Activated naive CD8-positive, alpha-beta T cell treated with anti-CD3 and anti-CD28 coated beads, Interleukin-2, amount 10 ng/mL, durations not matched to agents 7 days and 5 days (primary cell): ENCODE results near the gene NABP2. TPM values are rescaled to one million over a fixed set of nuclear protein-coding genes. Genes with fewer than 3 reads are reported as not detected.

ENCODE experiments used
- ATAC-seq: fragments of 150-1000 bp; cut with Tn5 transposase; one replicate; pipeline ENCODE4 v1.10.0; 2021; ENCODE audit warnings: low read depth, moderate library complexity
- POLR2A ChIA-PET: fragments of 350-600 bp; sonication (Branson Sonifier 250); formaldehyde crosslinking; loops from one replicate; lab custom pipeline; 2021; ENCODE audit warnings: antibody characterized with exemption; lab: Charles Lee
- DNase-seq: peaks from one replicate; pipeline ENCODE4 v3.0.0; 2021
- H3K27ac Mint-ChIP-seq: one replicate; pipeline ENCODE4 v1.8.0; 2022; ENCODE audit warnings: mild to moderate bottlenecking, mixed read lengths
- H3K27me3 Mint-ChIP-seq: one replicate; pipeline ENCODE4 v1.8.0; 2022; ENCODE audit warnings: mild to moderate bottlenecking, moderate library complexity, mixed read lengths
- H3K36me3 Mint-ChIP-seq: one replicate; pipeline ENCODE4 v1.8.0; 2021; ENCODE audit warnings: mild to moderate bottlenecking, mixed read lengths
- H3K4me1 Mint-ChIP-seq: one replicate; pipeline ENCODE4 v1.8.0; 2021; ENCODE audit warnings: mixed read lengths
- H3K4me3 Mint-ChIP-seq: one replicate; pipeline ENCODE4 v1.8.0; 2022; ENCODE audit warnings: mild to moderate bottlenecking, moderate library complexity, mixed read lengths
- H3K9me3 Mint-ChIP-seq: one replicate; pipeline ENCODE4 v1.8.0; 2021; ENCODE audit warnings: mixed read lengths
- total RNA-seq, 2 experiments: library from RNA; stranded (reverse); gene quantifications; one replicate each; pipeline ENCODE4 v1.2.3, GENCODE V29; 2021

Gene NABP2
- total RNA-seq, 2 experiments from 2014 or later = 43.4 to 47.1 TPM

DNA sequence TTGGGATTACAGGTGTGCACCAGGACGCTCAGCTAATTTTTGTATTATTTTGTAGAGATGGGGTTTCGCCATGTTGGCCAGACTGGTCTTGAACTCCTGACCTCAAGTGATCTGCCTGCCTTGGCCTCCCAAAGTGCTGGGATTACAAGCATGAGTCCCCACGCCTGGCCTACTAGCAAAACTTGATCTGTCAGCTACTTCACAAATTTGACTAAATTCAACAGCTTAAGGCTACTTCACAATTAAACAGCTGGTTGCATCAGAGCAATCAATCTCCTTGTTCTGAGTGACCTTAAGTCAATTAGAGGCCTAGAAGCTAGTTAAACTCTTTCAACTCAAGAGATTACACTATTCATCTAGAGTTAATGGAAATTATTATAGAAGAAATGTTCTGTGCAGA is 54.8 kb downstream of the NABP2 start:
- POLR2A ChIA-PET = interaction anchor here (1.6 kb wide), 2 partner anchors 12 to 20 kb away, joined by 3 read pairs; partner anchors contain the start of gene COQ10A
- no peak overlapping the region for H3K27ac Mint-ChIP-seq
- no peaks in the 10 kb centered on the region for H3K4me1 Mint-ChIP-seq

More for the DNA sequence above, 54.8 kb downstream of the NABP2 start:
- peaks cover 37% of the 10 kb centered on the region for H3K36me3 Mint-ChIP-seq
- H3K27me3 Mint-ChIP-seq = no peaks in the 10 kb centered on the region
- no peaks in the 10 kb centered on the region for H3K9me3 Mint-ChIP-seq
- no peak overlapping the region for H3K4me3 Mint-ChIP-seq
- ATAC-seq (no peak), DNase-seq (no peak)

Other genes starting within 250 kb of the NABP2 start
- gene SUOX, start 227.1 kb upstream of the NABP2 start, total RNA-seq = 10 to 100 TPM in 1 of 2 experiments, 1 to 10 TPM in 1; 8.1 to 11.4 TPM
- gene IKZF4, start 203.3 kb upstream of the NABP2 start, total RNA-seq = 10 to 100 TPM; 14.9 to 18.2 TPM
- 10 to 100 TPM; 39.1 to 42.6 TPM for gene RPS26, start 182.4 kb upstream of the NABP2 start, total RNA-seq
- gene ERBB3, start 144.2 kb upstream of the NABP2 start, total RNA-seq = 1 to 10 TPM; 7.1 to 8.1 TPM
- 100 to 1,000 TPM; 226 to 227 TPM for gene PA2G4, start 119.8 kb upstream of the NABP2 start, total RNA-seq
- gene RPL41, start 107.7 kb upstream of the NABP2 start, total RNA-seq = 1,000 to 10,000 TPM; 4,462 to 4,551 TPM
- gene ZC3H10, start 106.1 kb upstream of the NABP2 start, total RNA-seq = 10 to 100 TPM; 10.6 to 12.0 TPM
- 100 to 1,000 TPM; 251 TPM for gene ESYT1, start 96.1 kb upstream of the NABP2 start, total RNA-seq
- gene MYL6B, start 71.8 kb upstream of the NABP2 start, total RNA-seq = 10 to 100 TPM; 46.6 to 47.8 TPM
- gene MYL6, start 66.0 kb upstream of the NABP2 start, total RNA-seq = 1,000 to 10,000 TPM; 1,083 to 1,169 TPM
- gene SMARCC2, start 34.9 kb upstream of the NABP2 start, total RNA-seq = 100 to 1,000 TPM; 162 to 174 TPM
- 10 to 100 TPM; 36.1 to 38.1 TPM for gene RNF41, start 2.4 kb upstream of the NABP2 start, total RNA-seq
- 1 to 10 TPM in 1 of 2 experiments, not detected in 1; 1.4 TPM for gene SLC39A5, start 5.7 kb downstream of the NABP2 start, total RNA-seq
- 10 to 100 TPM; 45.3 to 49.4 TPM for gene ANKRD52, start 34.0 kb downstream of the NABP2 start, total RNA-seq
- gene COQ10A, start 42.6 kb downstream of the NABP2 start, total RNA-seq = 10 to 100 TPM; 23.3 to 26.0 TPM
- gene CS, start 76.0 kb downstream of the NABP2 start, total RNA-seq = 100 to 1,000 TPM; 165 to 176 TPM
- 10 to 100 TPM; 85.6 to 89.0 TPM for gene CNPY2, start 91.6 kb downstream of the NABP2 start, total RNA-seq
- 100 to 1,000 TPM; 106 to 115 TPM for gene PAN2, start 109.7 kb downstream of the NABP2 start, total RNA-seq
- 10 to 100 TPM; 10.2 to 10.9 TPM for gene IL23A, start 114.5 kb downstream of the NABP2 start, total RNA-seq
- 100 to 1,000 TPM; 263 to 275 TPM for gene STAT2, start 135.8 kb downstream of the NABP2 start, total RNA-seq
- not detected for gene APOF, start 138.5 kb downstream of the NABP2 start, total RNA-seq
- gene TIMELESS, start 225.1 kb downstream of the NABP2 start, total RNA-seq = 10 to 100 TPM; 40.1 to 47.1 TPM
- not detected for gene MIP, start 230.3 kb downstream of the NABP2 start, total RNA-seq
- gene SPRYD4, start 244.2 kb downstream of the NABP2 start, total RNA-seq = 1 to 10 TPM; 3.9 to 4.1 TPM